MM.1S (cell line): Measurements from ENCODE around the gene NEMP1.

Experiments used
- DNase-seq: peaks from one replicate; pipeline ENCODE4 v3.0.0-alpha.2; 2015
- H2AFZ ChIP-seq: fragments of 300-600 bp; sonication (generic); 2 replicates; pipeline ENCODE4 v1.6.0; 2016; ENCODE audit warnings: antibody characterized with exemption, low read length
- H3F3A ChIP-seq: fragments of 300-600 bp; sonication (generic); 2 replicates; pipeline ENCODE4 v1.6.1; 2016; ENCODE audit warnings: mild to moderate bottlenecking, antibody characterized with exemption, low read length, moderate library complexity, mixed read lengths; ENCODE audit not compliant: insufficient read depth
- H3K27ac ChIP-seq: fragments of 300-600 bp; sonication (generic); 2 replicates; pipeline ENCODE4 v1.5.1; 2016; ENCODE audit warnings: mild to moderate bottlenecking, low read length
- H3K27me3 ChIP-seq: fragments of 300-600 bp; sonication (generic); replicated peaks from 2 replicates; pipeline ENCODE4 v1.6.0; 2016; ENCODE audit warnings: low read length; ENCODE audit not compliant: insufficient read depth
- H3K36me3 ChIP-seq: fragments of 300-600 bp; sonication (generic); replicated peaks from 2 replicates; pipeline ENCODE4 v1.6.1; 2016; ENCODE audit warnings: mild to moderate bottlenecking, low read length, mixed read lengths; ENCODE audit not compliant: insufficient read depth
- H3K4me1 ChIP-seq: fragments of 300-600 bp; sonication (generic); 2 replicates; pipeline ENCODE4 v1.6.1; 2016; ENCODE audit warnings: low read length, mixed read lengths
- H3K4me2 ChIP-seq: fragments of 300-600 bp; sonication (generic); 2 replicates; pipeline ENCODE4 v1.6.0; 2016; ENCODE audit warnings: low read depth, low read length
- H3K4me3 ChIP-seq: fragments of 300-600 bp; sonication (generic); 2 replicates; pipeline ENCODE4 v1.5.1; 2016; ENCODE audit warnings: low read length, mixed read lengths
- H3K79me2 ChIP-seq: fragments of 300-600 bp; sonication (generic); 2 replicates; pipeline ENCODE4 v1.6.1; 2016; ENCODE audit warnings: mixed run types, low read length, mixed read lengths
- H3K9ac ChIP-seq: fragments of 300-600 bp; sonication (generic); 2 replicates; pipeline ENCODE4 v1.6.1; 2016; ENCODE audit warnings: low read length, mixed read lengths
- H3K9me2 ChIP-seq: fragments of 300-600 bp; sonication (generic); replicated peaks from 2 replicates; pipeline ENCODE4 v1.6.1; 2016; ENCODE audit warnings: mild to moderate bottlenecking, low read length, mixed read lengths; ENCODE audit not compliant: insufficient read depth
- H3K9me3 ChIP-seq: fragments of 300-600 bp; sonication (generic); replicated peaks from 2 replicates; pipeline ENCODE4 v1.6.1; 2016; ENCODE audit warnings: mild to moderate bottlenecking, low read length, mixed read lengths; ENCODE audit not compliant: insufficient read depth
- H4K20me1 ChIP-seq: fragments of 300-600 bp; sonication (generic); 2 replicates; pipeline ENCODE4 v1.6.1; 2016; ENCODE audit warnings: mild to moderate bottlenecking, low read length, moderate library complexity, mixed read lengths; ENCODE audit not compliant: insufficient read depth
- CTCF ChIP-seq: fragments of 300-600 bp; sonication (generic); IDR thresholded peaks from 2 replicates; pipeline ENCODE4 v1.5.1; 2016; ENCODE audit warnings: antibody characterized with exemption, low read length, mixed read lengths
- EZH2 ChIP-seq: fragments of 300-600 bp; sonication (generic); optimal IDR thresholded peaks from 2 replicates; pipeline ENCODE3; 2017; ENCODE audit warnings: low read depth, mild to moderate bottlenecking, antibody characterized with exemption, low read length, mixed read lengths
- EZH2phosphoT487 ChIP-seq: fragments of 300-600 bp; sonication (generic); IDR thresholded peaks from 2 replicates; pipeline ENCODE4 v1.6.1; 2018; ENCODE audit warnings: antibody characterized with exemption, low read length

NEMP1 gene

GRCh38 chr12:57096748-57097553 is 18.4 kb upstream of the NEMP1 start:
- TF ChIP-seq EZH2 (no peak), CTCF (no peak), EZH2phosphoT487 (no peak)
- Histone ChIP-seq H3K9ac (no peak overlapping the region), H3K4me1 (no peaks in the 10 kb centered on the region), H3K79me2 (no peaks in the 10 kb centered on the region), H3K9me2 (no peaks in the 10 kb centered on the region), H3K9me3 (no peaks in the 10 kb centered on the region), H3F3A (no peaks in the 10 kb centered on the region), H3K36me3 (no peaks in the 10 kb centered on the region), H3K4me3 (no peak overlapping the region), H2AFZ (no peak overlapping the region), H3K4me2 (no peak overlapping the region), H3K27me3 (no peaks in the 10 kb centered on the region), H3K27ac (no peak overlapping the region), H4K20me1 (no peaks in the 10 kb centered on the region)
- no peak for DNase-seq

- Histone ChIP-seq H3K9me2 (no peaks in the 10 kb centered on the region), H3K4me3 (no peak overlapping the region), H3K9me3 (no peaks in the 10 kb centered on the region), H3K36me3 (no peaks in the 10 kb centered on the region), H3K27ac (no peak overlapping the region), H3F3A (no peaks in the 10 kb centered on the region), H4K20me1 (no peaks in the 10 kb centered on the region), H3K9ac (no peak overlapping the region), H3K79me2 (no peaks in the 10 kb centered on the region), H3K27me3 (no peaks in the 10 kb centered on the region), H3K4me1 (no peaks in the 10 kb centered on the region), H2AFZ (no peak overlapping the region), H3K4me2 (no peak overlapping the region)
- TF ChIP-seq EZH2 (no peak), EZH2phosphoT487 (no peak), CTCF (no peak)
- DNase-seq, result no peak
These were observed 17.5 kb upstream of the NEMP1 start for GRCh38 chr12:57096099-57096572.

GRCh38 chr12:57095440-57095839 is 16.8 kb upstream of the NEMP1 start:
- H3K79me2 ChIP-seq, result no peaks in the 10 kb centered on the region
- no peak overlapping the region for H3K4me3 ChIP-seq
- H3K4me1 ChIP-seq, result no peaks in the 10 kb centered on the region
- H3K9me2 ChIP-seq, result no peaks in the 10 kb centered on the region
- no peak for DNase-seq
- H3K36me3 ChIP-seq, result no peaks in the 10 kb centered on the region
- no peak overlapping the region for H3K27ac ChIP-seq
- no peaks in the 10 kb centered on the region for H3K9me3 ChIP-seq
- H3K4me2 ChIP-seq, result no peak overlapping the region
- H3F3A ChIP-seq, result no peaks in the 10 kb centered on the region
- no peak overlapping the region for H2AFZ ChIP-seq
- no peaks in the 10 kb centered on the region for H3K27me3 ChIP-seq
- no peak overlapping the region for H3K9ac ChIP-seq
- H4K20me1 ChIP-seq, result no peaks in the 10 kb centered on the region
- TF ChIP-seq CTCF (no peak), EZH2phosphoT487 (no peak), EZH2 (no peak)
